Neutrophil (primary cell): Measurements from ENCODE around the gene F2R.
"Not testable (repeated sequence)": the region's sequence is repeated elsewhere in the genome, so short reads cannot be mapped to it uniquely, and the experiment has no call there.

Source experiments
- H3K27ac ChIP-seq: fragments of 200-600 bp; sonication (generic); 2 replicates; pipeline ENCODE4 v1.5.1; 2016; ENCODE audit warnings: mild to moderate bottlenecking, moderate library complexity
- H3K27me3 ChIP-seq: fragments of 200-600 bp; sonication (generic); 2 replicates; pipeline ENCODE4 v1.6.0; 2016; ENCODE audit warnings: mild to moderate bottlenecking
- H3K36me3 ChIP-seq: fragments of 200-600 bp; sonication (generic); 2 replicates; pipeline ENCODE4 v1.5.1; 2017
- H3K4me1 ChIP-seq, 2 experiments: fragments of 200-600 bp in 1 of 2; sonication (generic) in 1 of 2; 1 replicate in 1 of 2; 2 replicates in 1 of 2; pipeline versions ENCODE4 v1.5.1 to v1.6.1; 2013 to 2016; ENCODE audit warnings: low read depth in 1 of 2, low read length in 1 of 2, mild to moderate bottlenecking in 1 of 2, moderate library complexity in 1 of 2; ENCODE audit not compliant: control insufficient read depth in 1 of 2, insufficient read depth in 1 of 2
- H3K4me3 ChIP-seq, 2 experiments: fragments of 200-600 bp in 1 of 2; sonication (generic) in 1 of 2; 1 replicate in 1 of 2; 2 replicates in 1 of 2; pipeline ENCODE4 v1.5.1; 2013 to 2016; ENCODE audit warnings: low read depth in 1 of 2, low read length in 1 of 2, mild to moderate bottlenecking in 1 of 2, moderate library complexity in 1 of 2
- H3K9me3 ChIP-seq: fragments of 200-600 bp; sonication (generic); 2 replicates; pipeline ENCODE4 v1.5.1; 2016
- CTCF ChIP-seq: fragments of 200-600 bp; sonication (generic); IDR thresholded peaks from 2 replicates; pipeline ENCODE4 v1.5.1; 2016; ENCODE audit warnings: antibody characterized with exemption

Gene F2R

GRCh38 chr5:76771705-76772405 is 55.9 kb downstream of the F2R start:
- Histone ChIP-seq H3K4me3 (no peak overlapping the region), H3K4me1 (peaks cover 4 to 16% of the 10 kb centered on the region in 2 experiments), H3K36me3 (no peaks in the 10 kb centered on the region), H3K27ac (no peak overlapping the region), H3K9me3 (no peaks in the 10 kb centered on the region), H3K27me3 (no peaks in the 10 kb centered on the region)
- no peak for TF ChIP-seq CTCF

DNA sequence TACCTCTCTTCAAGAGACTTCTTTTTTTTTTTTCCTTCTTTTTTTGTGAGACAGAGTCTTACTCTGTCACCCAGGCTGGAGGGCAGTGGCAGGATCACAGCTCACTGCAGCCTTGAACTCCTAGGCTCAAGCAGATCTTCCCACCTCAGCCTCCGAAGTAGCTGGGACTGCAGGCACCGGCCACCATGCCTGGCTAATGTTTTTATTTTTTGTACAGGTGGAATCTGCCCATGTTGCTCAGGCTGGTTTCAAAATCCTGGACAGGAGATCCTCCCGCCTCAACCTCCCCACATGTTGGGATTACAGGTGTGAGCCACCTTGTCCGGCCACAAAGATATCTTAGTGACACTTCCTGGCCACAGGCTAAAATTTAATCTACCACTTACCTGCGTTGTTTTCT is 60.0 kb downstream of the F2R start:
- Histone ChIP-seq H3K36me3 (no peaks in the 10 kb centered on the region), H3K4me3 (no peak overlapping the region), H3K27ac (no peak overlapping the region), H3K4me1 (peaks cover 18 to 34% of the 10 kb centered on the region in 2 experiments), H3K27me3 (no peaks in the 10 kb centered on the region), H3K9me3 (no peaks in the 10 kb centered on the region)
- TF ChIP-seq CTCF, result no peak

DNA sequence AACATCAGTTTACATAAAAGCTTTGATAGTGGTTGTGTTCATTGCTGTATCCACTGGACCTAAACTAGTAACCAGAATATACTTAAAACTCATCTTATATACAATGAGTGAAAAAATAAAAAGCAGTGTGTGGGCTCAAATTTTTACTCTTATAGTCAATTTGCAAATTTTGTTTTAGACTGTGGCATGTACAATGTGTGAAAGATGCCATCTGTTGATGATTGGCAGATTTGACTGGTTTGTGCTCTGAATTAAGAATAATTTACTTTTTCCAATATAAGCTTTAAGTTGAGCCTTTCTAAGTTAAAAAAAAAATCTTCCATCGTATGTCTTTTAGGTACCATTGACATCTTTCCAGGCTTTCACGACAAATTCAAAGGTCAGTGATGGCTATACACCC is 60.5 kb downstream of the F2R start:
- Histone ChIP-seq H3K4me1 (peaks cover 18 to 34% of the 10 kb centered on the region in 2 experiments), H3K27me3 (no peaks in the 10 kb centered on the region), H3K36me3 (no peaks in the 10 kb centered on the region), H3K9me3 (no peaks in the 10 kb centered on the region), H3K27ac (no peak overlapping the region), H3K4me3 (no peak overlapping the region)
- TF ChIP-seq CTCF, result no peak

- H3K36me3 ChIP-seq, result not testable (repeated sequence)
Observed at GRCh38 chr5:76780616-76781015, 64.7 kb downstream of the F2R start.

DNA sequence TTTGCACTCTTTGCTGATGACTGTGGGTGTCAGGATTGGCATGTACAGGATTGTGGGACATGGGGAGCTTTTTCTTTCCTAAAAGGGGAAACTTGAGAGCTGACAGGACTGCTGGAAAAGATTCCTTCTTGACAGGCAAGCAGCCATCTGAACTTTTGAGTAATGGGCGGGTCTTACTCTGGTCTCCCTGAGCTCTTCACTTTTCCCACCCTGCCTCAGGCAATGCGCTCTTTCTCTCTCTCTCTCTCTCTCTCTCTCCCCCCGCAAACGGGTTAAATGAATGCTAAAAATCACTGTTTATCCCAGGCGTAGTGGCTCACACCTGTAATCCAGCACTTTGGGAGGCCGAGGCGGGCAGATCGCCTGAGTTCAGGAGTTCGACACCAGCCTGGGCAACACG is 65.8 kb downstream of the F2R start:
- H3K9me3 ChIP-seq, result no peaks in the 10 kb centered on the region
- H3K27ac ChIP-seq, result no peak overlapping the region
- H3K36me3 ChIP-seq, result no peaks in the 10 kb centered on the region
- H3K4me3 ChIP-seq, result no peak overlapping the region
- TF ChIP-seq CTCF, result no peak
- H3K27me3 ChIP-seq, result no peaks in the 10 kb centered on the region
- H3K4me1 ChIP-seq, result peaks cover 14 to 18% of the 10 kb centered on the region in 2 experiments

More at GRCh38 chr5:76780616-76781015, 64.7 kb downstream of the F2R start:
- not testable (repeated sequence) for H3K4me3 ChIP-seq, H3K27me3 ChIP-seq, H3K27ac ChIP-seq, H3K9me3 ChIP-seq
- H3K4me1 ChIP-seq, result peaks cover 14 to 18% of the 10 kb centered on the region in 2 experiments

- no peaks in the 10 kb centered on the region for H3K27me3 ChIP-seq
- no peak for TF ChIP-seq CTCF
Observed at GRCh38 chr5:76782444-76782843, 66.5 kb downstream of the F2R start.

More at GRCh38 chr5:76782444-76782843, 66.5 kb downstream of the F2R start:
- Histone ChIP-seq H3K9me3 (no peaks in the 10 kb centered on the region), H3K36me3 (no peaks in the 10 kb centered on the region), H3K4me3 (no peak overlapping the region), H3K4me1 (peaks cover 14 to 18% of the 10 kb centered on the region in 2 experiments), H3K27ac (no peak overlapping the region)
